ENCODE data around the gene WNT3A.
A peak's percentile ranks its signal among the peaks of the same experiment; 100 is the strongest.

Gene WNT3A

DNA sequence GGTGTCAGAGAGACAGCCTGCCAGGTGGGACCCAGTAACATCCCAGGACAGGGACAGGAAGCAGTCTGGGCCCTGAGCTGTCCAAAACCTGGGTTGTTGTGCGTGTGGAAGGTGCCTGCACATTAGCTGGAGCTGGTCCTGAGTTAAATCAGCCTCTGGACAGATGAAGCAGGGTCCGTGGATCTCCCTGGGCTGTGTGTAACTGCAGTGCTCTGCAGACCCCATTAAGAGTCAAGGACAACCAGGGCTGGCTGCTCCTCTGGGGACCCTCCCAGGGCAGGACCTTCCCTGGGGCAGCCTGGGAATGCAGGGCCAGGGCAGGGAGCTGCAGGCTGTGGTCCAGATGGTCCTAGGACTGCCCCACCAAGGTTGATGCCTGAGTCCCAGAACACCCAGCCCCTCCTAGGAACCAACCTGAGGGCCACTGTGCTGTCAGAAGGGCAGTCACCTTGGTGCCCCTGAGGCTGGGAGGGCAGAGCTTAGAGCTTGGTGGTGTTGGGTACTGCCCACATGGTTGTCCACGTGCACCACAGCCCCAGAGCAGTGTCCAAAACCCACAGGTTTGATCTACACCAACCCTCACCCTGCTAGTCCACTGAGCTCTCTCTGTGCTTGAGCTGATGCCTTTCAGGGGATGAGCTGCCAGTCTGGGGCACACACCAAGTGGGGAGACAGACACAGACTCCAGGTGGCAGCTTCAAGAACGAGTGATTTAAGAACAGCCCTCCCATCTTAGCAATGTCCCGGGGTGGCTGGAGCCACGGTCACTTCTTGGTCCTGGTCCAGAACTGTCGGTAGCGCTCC, 99.4 kb downstream of the WNT3A start:
- Histone ChIP-seq H3K4me3 (ENCODE audit: low read length) (no peak overlapping the region), H3K9me3 (ENCODE audit: control insufficient read depth, low read length) (no peaks in the 10 kb centered on the region), H3K36me3 (ENCODE audit: control insufficient read depth, insufficient read depth, low read length, severe bottlenecking) (peaks cover 10% of the 10 kb centered on the region), H3K9ac (ENCODE audit: low read length) (no peak overlapping the region), H3K27me3 (replicated peaks; ENCODE audit: control insufficient read depth, insufficient read depth, low read length) (no peaks in the 10 kb centered on the region), H3K4me1 (ENCODE audit: control insufficient read depth, insufficient read depth, low read length) (peaks cover 26% of the 10 kb centered on the region)
- DNase-seq (ENCODE audit: low read depth): no peak

- Histone ChIP-seq H3K4me1 (ENCODE audit: control insufficient read depth, insufficient read depth, low read length) (peaks cover 26% of the 10 kb centered on the region), H3K4me3 (ENCODE audit: low read length) (no peak overlapping the region)
- no peak for DNase-seq (ENCODE audit: low read depth)
Measured at GRCh38 chr1:228106800-228107054, 99.9 kb downstream of the WNT3A start.

DNA sequence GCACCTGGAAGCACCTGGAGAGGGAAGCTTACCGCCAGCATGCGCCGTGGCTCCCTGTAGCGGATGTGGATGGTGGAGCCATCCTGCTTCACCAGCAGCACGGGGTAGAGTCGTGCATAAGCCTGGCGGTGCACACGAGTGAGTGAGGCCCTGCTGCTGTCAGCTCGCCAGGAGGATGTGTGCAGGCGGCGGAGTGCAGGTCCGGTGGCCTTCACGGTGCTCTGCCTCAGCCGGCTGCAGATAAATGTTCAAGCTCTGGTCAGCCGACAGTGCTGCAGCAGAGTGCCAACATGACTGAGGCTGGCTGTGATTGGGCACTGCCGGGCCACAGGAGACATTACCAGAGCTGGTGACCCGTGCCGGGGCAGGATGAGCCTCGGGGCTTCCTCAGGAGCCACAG, 100.8 kb downstream of the WNT3A start:
- no peak for DNase-seq (ENCODE audit: low read depth)
- H3K4me1 ChIP-seq (ENCODE audit: control insufficient read depth, insufficient read depth, low read length): peaks cover 26% of the 10 kb centered on the region
- no peak overlapping the region for H3K9ac ChIP-seq (ENCODE audit: low read length)
- no peaks in the 10 kb centered on the region for H3K27me3 ChIP-seq (replicated peaks; ENCODE audit: control insufficient read depth, insufficient read depth, low read length)
- H3K36me3 ChIP-seq (ENCODE audit: control insufficient read depth, insufficient read depth, low read length, severe bottlenecking): peaks cover 10% of the 10 kb centered on the region
- no peak overlapping the region for H3K4me3 ChIP-seq (ENCODE audit: low read length)
- H3K9me3 ChIP-seq (ENCODE audit: control insufficient read depth, low read length): no peaks in the 10 kb centered on the region

More at GRCh38 chr1:228106800-228107054, 99.9 kb downstream of the WNT3A start:
- H3K36me3 ChIP-seq (ENCODE audit: control insufficient read depth, insufficient read depth, low read length, severe bottlenecking): peaks cover 10% of the 10 kb centered on the region
- H3K9me3 ChIP-seq (ENCODE audit: control insufficient read depth, low read length): no peaks in the 10 kb centered on the region
- no peak overlapping the region for H3K9ac ChIP-seq (ENCODE audit: low read length)
- H3K27me3 ChIP-seq (replicated peaks; ENCODE audit: control insufficient read depth, insufficient read depth, low read length): no peaks in the 10 kb centered on the region

GRCh38 chr1:228108055-228108690, 101.4 kb downstream of the WNT3A start:
- DNase-seq (ENCODE audit: low read depth): no peak
- peak overlapping the region; percentile 98 for H3K4me3 ChIP-seq (ENCODE audit: low read length)
- H3K36me3 ChIP-seq (ENCODE audit: control insufficient read depth, insufficient read depth, low read length, severe bottlenecking): peaks cover 10% of the 10 kb centered on the region
- H3K4me1 ChIP-seq (ENCODE audit: control insufficient read depth, insufficient read depth, low read length): peaks cover 26% of the 10 kb centered on the region
- H3K9me3 ChIP-seq (ENCODE audit: control insufficient read depth, low read length): no peaks in the 10 kb centered on the region
- peak overlapping the region; percentile 97 for H3K9ac ChIP-seq (ENCODE audit: low read length)
- no peaks in the 10 kb centered on the region for H3K27me3 ChIP-seq (replicated peaks; ENCODE audit: control insufficient read depth, insufficient read depth, low read length)

- Histone ChIP-seq H3K4me3 (ENCODE audit: low read length) (peak overlapping the region; percentile 98), H3K9ac (ENCODE audit: low read length) (peak overlapping the region; percentile 97), H3K9me3 (ENCODE audit: control insufficient read depth, low read length) (no peaks in the 10 kb centered on the region), H3K27me3 (replicated peaks; ENCODE audit: control insufficient read depth, insufficient read depth, low read length) (no peaks in the 10 kb centered on the region), H3K4me1 (ENCODE audit: control insufficient read depth, insufficient read depth, low read length) (peaks cover 23% of the 10 kb centered on the region), H3K36me3 (ENCODE audit: control insufficient read depth, insufficient read depth, low read length, severe bottlenecking) (peaks cover 10% of the 10 kb centered on the region)
- DNase-seq (ENCODE audit: low read depth): no peak
Measured at GRCh38 chr1:228108742-228109072, 101.9 kb downstream of the WNT3A start.

- Histone ChIP-seq H3K4me1 (ENCODE audit: control insufficient read depth, insufficient read depth, low read length) (peaks cover 18% of the 10 kb centered on the region), H3K9ac (ENCODE audit: low read length) (peak within 1 kb of the TSS; percentile 97)
- peak; percentile 98 for DNase-seq (ENCODE audit: low read depth)
Measured at GRCh38 chr1:228109073-228109961, 102.5 kb downstream of the WNT3A start, which contains the start of gene MRPL55. TSS of gene MRPL55 (minus strand) at chr1:228109299. CDS start at chr1:228108260, 1,039 bp downstream.

GRCh38 chr1:228109962-228110488, 103.2 kb downstream of the WNT3A start:
- peak overlapping the region; percentile 97 for H3K9ac ChIP-seq (ENCODE audit: low read length)
- H3K27me3 ChIP-seq (replicated peaks; ENCODE audit: control insufficient read depth, insufficient read depth, low read length): no peaks in the 10 kb centered on the region
- H3K9me3 ChIP-seq (ENCODE audit: control insufficient read depth, low read length): no peaks in the 10 kb centered on the region
- peak; percentile 39 for DNase-seq (ENCODE audit: low read depth)
- peak overlapping the region; percentile 98 for H3K4me3 ChIP-seq (ENCODE audit: low read length)
- peaks cover 10% of the 10 kb centered on the region for H3K36me3 ChIP-seq (ENCODE audit: control insufficient read depth, insufficient read depth, low read length, severe bottlenecking)
- peaks cover 18% of the 10 kb centered on the region for H3K4me1 ChIP-seq (ENCODE audit: control insufficient read depth, insufficient read depth, low read length)

More at GRCh38 chr1:228109073-228109961, 102.5 kb downstream of the WNT3A start, which contains the start of gene MRPL55:
- Histone ChIP-seq H3K4me3 (ENCODE audit: low read length) (peak within 1 kb of the TSS; percentile 98), H3K27me3 (replicated peaks; ENCODE audit: control insufficient read depth, insufficient read depth, low read length) (no peaks in the 10 kb centered on the region), H3K9me3 (ENCODE audit: control insufficient read depth, low read length) (no peaks in the 10 kb centered on the region), H3K36me3 (ENCODE audit: control insufficient read depth, insufficient read depth, low read length, severe bottlenecking) (peaks cover 10% of the 10 kb centered on the region)

DNA sequence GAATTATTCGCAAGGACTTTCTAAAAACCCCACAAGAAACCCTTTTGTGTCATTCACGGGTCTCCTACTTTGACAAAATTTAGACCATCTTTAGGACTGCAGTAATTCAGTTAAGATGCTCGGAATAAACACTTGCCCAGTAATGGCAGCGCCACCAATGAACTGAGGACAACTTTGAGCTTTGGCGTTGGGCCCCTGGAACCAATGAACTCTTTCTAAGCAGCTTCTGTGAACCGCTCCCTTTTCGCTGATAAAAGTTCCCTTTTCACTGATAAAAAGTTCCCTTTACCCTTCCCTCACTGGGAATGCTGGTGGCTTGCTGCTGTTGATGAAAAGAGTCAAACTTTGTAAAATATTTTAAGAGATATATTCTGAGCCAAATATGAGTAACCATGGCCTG, 103.8 kb downstream of the WNT3A start:
- Histone ChIP-seq H3K4me1 (ENCODE audit: control insufficient read depth, insufficient read depth, low read length) (peaks cover 18% of the 10 kb centered on the region), H3K9me3 (ENCODE audit: control insufficient read depth, low read length) (no peaks in the 10 kb centered on the region), H3K9ac (ENCODE audit: low read length) (peak overlapping the region; percentile 97), H3K36me3 (ENCODE audit: control insufficient read depth, insufficient read depth, low read length, severe bottlenecking) (peaks cover 10% of the 10 kb centered on the region), H3K27me3 (replicated peaks; ENCODE audit: control insufficient read depth, insufficient read depth, low read length) (no peaks in the 10 kb centered on the region), H3K4me3 (ENCODE audit: low read length) (no peak overlapping the region)
- no peak for DNase-seq (ENCODE audit: low read depth)
